HUES48 (cell line): ENCODE data around the gene UBC.

Experiments used
- H3K27ac ChIP-seq: one replicate; pipeline ENCODE4 v1.7.0; 2013; ENCODE audit warnings: low read depth, low read length, inconsistent platforms
- H3K27me3 ChIP-seq: 2 replicates; pipeline ENCODE4 v1.6.1; 2013; ENCODE audit warnings: mild to moderate bottlenecking, low read length; ENCODE audit not compliant: control insufficient read depth, insufficient read depth
- H3K36me3 ChIP-seq: 2 replicates; pipeline ENCODE4 v1.6.1; 2013; ENCODE audit warnings: low read length; ENCODE audit not compliant: control insufficient read depth, insufficient read depth
- H3K4me1 ChIP-seq: 2 replicates; pipeline ENCODE4 v1.6.1; 2013; ENCODE audit warnings: mild to moderate bottlenecking, low read length; ENCODE audit not compliant: control insufficient read depth, insufficient read depth
- H3K4me3 ChIP-seq: 2 replicates; pipeline ENCODE4 v1.5.1; 2013; ENCODE audit warnings: mild to moderate bottlenecking, low read depth, low read length
- H3K9ac ChIP-seq: 2 replicates; pipeline ENCODE4 v1.6.1; 2013; ENCODE audit warnings: mild to moderate bottlenecking, low read depth, low read length, moderate library complexity
- H3K9me3 ChIP-seq: 2 replicates; pipeline ENCODE4 v1.6.1; 2013; ENCODE audit warnings: low read length; ENCODE audit not compliant: control insufficient read depth, insufficient read depth

The UBC gene

DNA sequence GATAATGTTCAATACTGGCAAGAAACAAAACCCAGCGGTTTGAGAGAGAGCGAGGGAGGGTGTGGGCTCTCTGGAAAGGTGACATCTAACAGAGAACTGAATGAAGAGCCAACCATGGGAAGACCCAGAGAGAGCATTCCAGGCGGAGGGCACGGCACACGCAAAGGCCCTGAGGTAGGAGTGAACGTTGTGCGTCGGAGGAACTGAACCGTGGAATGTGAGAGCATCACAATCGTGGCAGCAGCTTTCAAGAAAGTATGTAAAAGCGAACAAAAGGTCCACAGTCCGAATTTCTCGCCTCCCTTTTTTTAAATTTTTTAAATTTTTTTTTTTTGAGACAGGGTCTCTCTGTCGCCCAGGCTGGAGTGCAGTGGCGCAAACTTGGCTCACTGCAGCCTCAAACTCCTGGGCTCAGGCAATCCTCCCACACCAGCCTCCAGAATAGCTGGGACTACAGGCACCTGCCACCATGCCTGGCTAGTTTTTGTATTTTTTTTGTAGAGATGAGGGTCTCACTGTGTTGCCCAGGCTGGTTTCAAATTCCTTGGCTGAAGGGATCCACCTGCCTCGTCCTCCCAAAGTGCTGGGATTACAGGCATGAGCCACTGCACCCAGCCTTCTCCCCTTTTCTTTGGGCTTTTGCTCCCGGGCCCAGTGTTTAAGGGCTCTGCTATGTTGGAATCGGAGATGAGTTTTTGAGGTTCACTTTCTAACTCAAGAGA, 35.5 kb downstream of the UBC start:
- Histone ChIP-seq H3K9ac (no peak overlapping the region), H3K36me3 (no peaks in the 10 kb centered on the region), H3K27ac (no peak overlapping the region), H3K9me3 (no peaks in the 10 kb centered on the region), H3K4me3 (no peak overlapping the region), H3K4me1 (peaks cover 7% of the 10 kb centered on the region; the same call in 1 of the 2 replicates), H3K27me3 (no peaks in the 10 kb centered on the region)

DNA sequence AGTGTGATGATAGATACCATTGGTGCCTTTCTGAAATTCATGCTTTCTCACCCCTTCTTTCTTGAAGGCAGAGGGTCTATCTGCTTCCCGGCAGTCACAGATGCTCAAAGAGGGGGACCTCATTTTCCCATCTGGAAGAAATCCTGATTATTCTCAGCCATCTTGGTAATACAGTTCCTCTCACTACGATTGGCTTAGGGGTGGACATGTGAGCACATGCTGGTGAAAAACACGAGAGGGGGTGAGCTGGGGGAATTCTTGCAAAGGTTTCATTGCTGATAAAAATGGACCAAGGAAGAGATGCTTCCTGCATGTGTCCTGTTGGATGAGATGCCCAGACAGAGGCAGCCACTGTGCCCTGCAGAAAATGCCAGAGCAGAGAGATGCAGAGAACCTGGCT, 37.0 kb downstream of the UBC start:
- H3K4me3 ChIP-seq: no peak overlapping the region
- H3K36me3 ChIP-seq: no peaks in the 10 kb centered on the region
- H3K4me1 ChIP-seq: no peaks in the 10 kb centered on the region
- no peaks in the 10 kb centered on the region for H3K27me3 ChIP-seq
- H3K9me3 ChIP-seq: no peaks in the 10 kb centered on the region
- H3K9ac ChIP-seq: no peak overlapping the region
- H3K27ac ChIP-seq: no peak overlapping the region

DNA sequence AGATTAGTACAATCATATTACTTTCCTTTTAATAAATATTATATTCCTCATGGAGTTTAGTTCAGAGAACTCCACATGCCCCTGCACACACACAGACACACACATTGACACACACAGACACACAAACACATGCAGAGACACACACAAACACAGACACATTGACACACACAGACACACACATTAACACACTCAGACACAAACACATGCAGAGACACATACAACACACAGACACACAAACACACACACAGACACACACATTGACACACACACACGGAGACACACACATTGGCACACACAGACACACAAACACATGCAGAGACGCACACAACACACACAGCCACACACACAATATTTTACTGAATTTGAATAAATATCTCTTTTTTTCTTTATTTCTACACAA, 38.3 kb downstream of the UBC start:
- Histone ChIP-seq H3K27ac (no peak overlapping the region), H3K4me1 (no peaks in the 10 kb centered on the region), H3K9ac (no peak overlapping the region), H3K36me3 (no peaks in the 10 kb centered on the region), H3K9me3 (no peaks in the 10 kb centered on the region), H3K4me3 (no peak overlapping the region), H3K27me3 (no peaks in the 10 kb centered on the region)

DNA sequence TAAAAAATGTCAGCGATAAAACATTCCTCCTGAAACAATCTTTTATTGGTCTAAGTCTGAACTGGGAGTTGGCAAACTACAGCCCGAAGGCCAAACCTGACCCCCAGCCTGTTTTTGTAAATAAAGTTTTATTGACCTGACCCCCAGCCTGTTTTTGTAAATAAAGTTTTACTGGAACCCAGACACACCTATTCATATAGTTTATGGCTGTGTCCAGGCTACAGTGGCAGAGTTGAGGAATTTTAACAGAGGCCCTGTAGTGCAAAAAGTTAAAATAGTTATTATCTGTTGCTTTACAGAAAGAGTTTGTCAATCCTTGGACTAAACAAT, 38.7 kb downstream of the UBC start:
- H3K9ac ChIP-seq: no peak overlapping the region
- H3K36me3 ChIP-seq: no peaks in the 10 kb centered on the region
- no peaks in the 10 kb centered on the region for H3K27me3 ChIP-seq
- H3K4me3 ChIP-seq: no peak overlapping the region
- H3K4me1 ChIP-seq: no peaks in the 10 kb centered on the region
- no peaks in the 10 kb centered on the region for H3K9me3 ChIP-seq
- no peak overlapping the region for H3K27ac ChIP-seq

DNA sequence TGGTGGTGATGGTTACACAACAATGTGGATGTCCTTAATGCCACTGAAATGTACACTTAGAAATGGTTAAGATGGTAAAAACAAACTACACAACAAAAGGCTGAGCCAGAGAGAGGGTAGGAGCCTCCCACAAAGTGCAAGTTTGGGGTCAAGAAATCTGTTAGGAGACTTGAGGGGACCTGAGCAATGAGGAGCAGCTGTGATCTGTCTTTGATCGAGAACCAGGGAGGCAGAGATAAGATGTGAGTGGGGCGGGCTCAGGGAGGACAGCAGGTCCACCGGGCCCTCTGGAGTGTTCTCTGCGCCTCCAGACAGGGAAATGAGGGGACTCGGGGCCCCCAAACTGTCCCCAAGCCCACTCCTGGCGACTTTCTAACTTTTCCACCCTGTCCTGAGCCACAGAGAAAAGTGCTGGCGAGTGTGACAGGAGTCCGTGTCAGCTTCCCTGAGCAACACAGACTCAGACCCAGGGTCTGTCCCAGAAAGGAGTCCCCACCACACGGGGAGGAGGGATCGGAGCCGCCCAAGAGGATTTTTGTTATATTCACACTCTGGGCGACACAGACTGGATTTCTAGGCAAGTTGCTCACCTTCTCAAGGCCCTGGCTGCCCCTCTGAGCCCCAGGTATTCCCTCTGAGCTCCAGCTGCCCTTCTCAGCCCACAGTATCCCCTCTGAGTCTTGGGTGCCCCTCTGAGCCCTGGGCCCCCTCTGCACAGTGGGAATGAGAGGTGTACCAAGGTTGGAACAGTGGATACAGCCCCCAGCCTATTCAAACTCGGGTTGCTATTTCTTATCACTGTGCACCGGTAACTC, 39.3 kb downstream of the UBC start:
- no peaks in the 10 kb centered on the region for H3K9me3 ChIP-seq
- no peaks in the 10 kb centered on the region for H3K4me1 ChIP-seq
- H3K9ac ChIP-seq: no peak overlapping the region
- no peaks in the 10 kb centered on the region for H3K27me3 ChIP-seq
- H3K4me3 ChIP-seq: no peak overlapping the region
- no peaks in the 10 kb centered on the region for H3K36me3 ChIP-seq
- H3K27ac ChIP-seq: no peak overlapping the region

DNA sequence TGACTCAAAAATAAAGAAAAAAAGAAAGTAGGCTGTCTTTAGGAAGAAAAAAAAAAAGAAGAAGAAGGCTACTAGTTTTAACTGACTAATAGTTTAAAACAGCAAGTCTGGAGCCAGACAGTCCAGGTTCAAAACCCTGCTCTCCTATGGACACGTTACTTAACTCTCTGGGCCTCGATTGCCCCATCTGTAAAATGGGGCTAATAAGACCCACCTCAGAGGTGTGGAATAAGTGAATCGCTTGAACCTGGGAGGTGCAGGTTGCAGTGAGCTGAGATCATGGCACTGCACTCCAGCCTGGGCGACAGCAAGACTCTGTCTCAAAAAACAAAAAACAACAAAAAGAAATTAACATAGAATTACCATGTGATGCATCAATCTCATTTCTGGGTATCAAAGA, 40.3 kb downstream of the UBC start:
- Histone ChIP-seq H3K4me3 (no peak overlapping the region), H3K27me3 (no peaks in the 10 kb centered on the region), H3K4me1 (no peaks in the 10 kb centered on the region), H3K9me3 (no peaks in the 10 kb centered on the region), H3K27ac (no peak overlapping the region), H3K9ac (no peak overlapping the region), H3K36me3 (no peaks in the 10 kb centered on the region)

DNA sequence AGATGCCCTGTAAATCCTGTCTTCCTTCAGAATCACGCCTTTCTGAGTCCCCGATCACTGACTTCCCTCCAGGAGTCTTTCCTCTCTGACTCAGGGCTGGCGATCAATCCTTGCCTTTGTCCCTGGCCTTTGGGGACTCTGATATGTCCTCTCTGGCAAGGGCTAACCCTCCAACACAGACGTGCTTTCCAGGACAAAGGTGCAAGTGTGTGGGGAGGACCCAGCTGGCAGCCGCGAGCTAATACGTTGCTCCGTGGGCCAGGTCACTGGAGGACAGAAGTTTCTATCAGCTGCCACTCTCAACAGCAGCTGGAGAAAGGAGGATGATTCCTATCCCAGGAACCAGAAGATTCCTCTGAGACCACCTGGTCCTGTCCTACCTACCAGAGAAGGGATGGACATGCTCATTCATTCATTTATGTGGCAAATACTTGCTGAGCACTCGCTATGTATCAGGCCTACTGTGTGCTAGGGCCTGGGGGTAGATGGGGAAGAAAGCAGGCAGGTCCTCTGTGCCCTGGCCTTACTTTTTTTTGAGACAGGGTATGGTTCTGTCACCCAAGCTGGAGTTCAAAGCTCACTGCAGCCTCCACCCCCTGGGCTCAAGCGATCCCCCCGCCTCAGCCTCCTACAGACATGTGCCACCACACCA, 42.3 kb downstream of the UBC start:
- Histone ChIP-seq H3K27me3 (no peaks in the 10 kb centered on the region), H3K4me1 (no peaks in the 10 kb centered on the region), H3K9ac (no peak overlapping the region), H3K27ac (no peak overlapping the region), H3K9me3 (no peaks in the 10 kb centered on the region), H3K4me3 (no peak overlapping the region), H3K36me3 (no peaks in the 10 kb centered on the region)

DNA sequence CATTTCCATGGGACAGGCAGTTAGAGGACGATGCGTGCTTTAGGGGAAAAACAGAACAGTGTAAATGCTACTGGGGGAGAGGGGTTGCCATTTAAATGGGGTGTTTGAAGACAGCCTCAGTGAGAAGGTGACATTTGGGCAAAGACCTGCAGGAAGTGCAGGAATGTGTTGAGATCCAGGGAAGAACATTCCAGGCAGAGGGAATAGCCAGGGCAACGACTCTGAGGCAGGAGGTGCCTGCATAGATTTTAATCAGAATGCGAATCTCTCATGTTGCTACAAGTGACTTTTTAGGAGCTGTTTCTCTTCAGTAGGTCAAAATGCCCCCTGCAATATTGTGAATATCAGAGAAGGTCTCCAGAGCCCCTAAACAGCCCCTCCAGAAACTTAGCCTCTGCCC, 43.2 kb downstream of the UBC start:
- Histone ChIP-seq H3K9me3 (no peaks in the 10 kb centered on the region), H3K4me3 (no peak overlapping the region), H3K27me3 (no peaks in the 10 kb centered on the region), H3K36me3 (no peaks in the 10 kb centered on the region), H3K4me1 (no peaks in the 10 kb centered on the region), H3K27ac (no peak overlapping the region), H3K9ac (no peak overlapping the region)

DNA sequence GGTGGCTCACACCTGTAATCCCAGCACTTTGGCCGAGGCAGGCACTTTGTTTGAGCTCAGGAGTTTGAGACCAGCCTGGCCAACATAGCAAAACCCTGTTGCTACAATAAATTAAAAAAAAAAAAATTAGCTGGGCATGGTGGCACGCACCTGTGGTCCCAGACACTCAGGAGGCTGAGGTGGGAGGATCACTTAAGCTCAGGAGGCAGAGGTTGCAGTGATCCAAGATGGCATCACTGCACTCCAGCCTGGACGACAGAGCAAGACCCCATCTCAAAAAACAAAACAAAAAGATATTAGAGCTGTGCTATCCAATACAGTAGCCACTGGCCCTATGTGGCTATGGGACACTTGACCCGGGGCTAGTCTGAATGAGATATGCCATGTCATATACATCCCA, 43.9 kb downstream of the UBC start:
- Histone ChIP-seq H3K27me3 (no peaks in the 10 kb centered on the region), H3K4me3 (no peak overlapping the region), H3K9ac (no peak overlapping the region), H3K27ac (no peak overlapping the region), H3K4me1 (no peaks in the 10 kb centered on the region), H3K9me3 (no peaks in the 10 kb centered on the region), H3K36me3 (no peaks in the 10 kb centered on the region)

DNA sequence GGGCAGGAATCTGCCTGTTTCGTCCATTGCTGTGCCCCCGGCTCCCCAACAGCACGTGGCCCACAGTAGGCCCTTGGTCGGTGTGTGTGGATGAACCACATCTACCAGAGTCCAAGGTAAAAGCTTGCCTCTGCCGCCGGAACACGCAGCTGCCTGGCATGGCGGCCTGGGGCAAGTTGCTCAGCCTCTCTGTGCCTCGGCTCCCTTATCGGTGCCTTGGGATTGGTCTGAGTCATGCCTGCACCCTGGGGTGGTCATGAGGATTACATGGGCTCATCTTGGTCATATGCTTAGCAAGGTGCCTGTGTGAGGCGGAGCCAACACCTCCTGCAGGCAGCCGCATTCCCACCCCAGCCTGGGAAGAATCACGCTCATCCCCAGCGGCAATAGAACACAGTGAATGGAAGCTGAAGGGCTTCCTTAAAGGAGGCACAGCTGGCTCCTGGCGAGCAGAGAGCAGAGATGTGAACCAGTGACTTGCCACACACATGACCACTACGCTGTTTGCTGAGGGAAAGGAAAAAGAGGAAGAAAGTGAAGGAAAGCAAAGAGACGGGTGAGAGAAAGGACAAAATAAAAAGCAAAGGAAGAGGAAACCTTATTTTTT, 45.3 kb downstream of the UBC start:
- Histone ChIP-seq H3K27ac (peak overlapping the region; percentile 8), H3K4me1 (peaks cover 2% of the 10 kb centered on the region; the same call in 1 of the 2 replicates), H3K9ac (no peak overlapping the region), H3K4me3 (no peak overlapping the region), H3K27me3 (no peaks in the 10 kb centered on the region), H3K36me3 (no peaks in the 10 kb centered on the region), H3K9me3 (no peaks in the 10 kb centered on the region)
